Lower lobe of right lung (tissue), 2 donors: ENCODE measurements around the gene LPP. TPM values are rescaled to one million over a fixed set of nuclear protein-coding genes. Genes with fewer than 3 reads are reported as not detected.

Source experiments
- ATAC-seq, 2 donors: fragments of 200-7000 bp; cut with Tn5 transposase; one replicate each; pipeline ENCODE4 v1.9.1; 2020 to 2022; ENCODE audit warnings: mild to moderate bottlenecking in 2 of 2, moderate library complexity in 2 of 2
- DNase-seq: peaks from one replicate; pipeline ENCODE4 v3.0.0-alpha.2; 2020
- H3K27ac ChIP-seq: fragments of 200-600 bp; one replicate; pipeline ENCODE4 v1.8.0; 2022
- H3K27me3 ChIP-seq: fragments of 200-600 bp; one replicate; pipeline ENCODE4 v1.8.0; 2022; ENCODE audit warnings: low read depth
- H3K36me3 ChIP-seq: fragments of 200-600 bp; one replicate; pipeline ENCODE4 v1.8.0; 2022; ENCODE audit warnings: mild to moderate bottlenecking
- H3K4me1 ChIP-seq: fragments of 200-600 bp; one replicate; pipeline ENCODE4 v1.8.0; 2022
- H3K4me3 ChIP-seq: fragments of 200-600 bp; one replicate; pipeline ENCODE4 v1.8.0; 2022; ENCODE audit warnings: mild to moderate bottlenecking
- H3K9me3 ChIP-seq: fragments of 200-600 bp; one replicate; pipeline ENCODE4 v1.8.0; 2022
- intact Hi-C: fragments of 100-400 bp; cut with DNase I; formaldehyde crosslinking; loops from one replicate; pipeline ENCODE4 v1.11.0; 2022
- total RNA-seq: library from RNA; stranded (reverse); fragmentation: NEBNext Ultra II Directional; extraction: Animal tissue kit (Norgen Biotek cat#: 25700); gene quantifications from one replicate; pipeline ENCODE4 v1.2.1, GENCODE V29; 2021
- TF ChIP-seq, protein P1 (sequence below): fragments of 200-600 bp; IDR thresholded peaks from one replicate; pipeline ENCODE4 v1.8.0; 2022; ENCODE audit warnings: antibody characterized with exemption, mild to moderate bottlenecking
- donor health status: DM: no; HTN: yes; CAD: no; lungs with severe emphysema.

LPP gene
- total RNA-seq, 1 donor from 2014 or later, result 180 TPM

DNA sequence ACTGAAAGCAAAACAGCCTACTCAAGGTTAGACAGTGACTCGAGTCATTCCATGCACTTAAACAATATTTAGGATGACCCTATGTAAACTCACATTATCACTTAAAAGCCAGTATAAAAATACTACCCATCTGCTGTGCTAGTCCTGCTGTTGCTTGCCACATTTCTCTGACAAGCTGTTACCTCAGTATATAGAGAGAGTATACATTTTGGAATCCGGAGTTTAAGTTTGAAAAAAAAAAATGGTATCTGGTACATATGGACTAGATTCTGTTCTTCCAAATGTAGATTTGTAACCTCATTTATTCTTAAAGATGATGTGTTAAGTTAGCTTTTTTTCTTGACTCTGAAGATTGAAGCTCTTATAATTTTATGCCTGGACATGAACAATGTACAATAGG is 514.0 kb downstream of the LPP start:
- no peaks in the 10 kb centered on the region for H3K36me3 ChIP-seq
- TF ChIP-seq, protein P1, sequence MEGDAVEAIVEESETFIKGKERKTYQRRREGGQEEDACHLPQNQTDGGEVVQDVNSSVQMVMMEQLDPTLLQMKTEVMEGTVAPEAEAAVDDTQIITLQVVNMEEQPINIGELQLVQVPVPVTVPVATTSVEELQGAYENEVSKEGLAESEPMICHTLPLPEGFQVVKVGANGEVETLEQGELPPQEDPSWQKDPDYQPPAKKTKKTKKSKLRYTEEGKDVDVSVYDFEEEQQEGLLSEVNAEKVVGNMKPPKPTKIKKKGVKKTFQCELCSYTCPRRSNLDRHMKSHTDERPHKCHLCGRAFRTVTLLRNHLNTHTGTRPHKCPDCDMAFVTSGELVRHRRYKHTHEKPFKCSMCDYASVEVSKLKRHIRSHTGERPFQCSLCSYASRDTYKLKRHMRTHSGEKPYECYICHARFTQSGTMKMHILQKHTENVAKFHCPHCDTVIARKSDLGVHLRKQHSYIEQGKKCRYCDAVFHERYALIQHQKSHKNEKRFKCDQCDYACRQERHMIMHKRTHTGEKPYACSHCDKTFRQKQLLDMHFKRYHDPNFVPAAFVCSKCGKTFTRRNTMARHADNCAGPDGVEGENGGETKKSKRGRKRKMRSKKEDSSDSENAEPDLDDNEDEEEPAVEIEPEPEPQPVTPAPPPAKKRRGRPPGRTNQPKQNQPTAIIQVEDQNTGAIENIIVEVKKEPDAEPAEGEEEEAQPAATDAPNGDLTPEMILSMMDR, result no peak
- no peak for ATAC-seq

DNA sequence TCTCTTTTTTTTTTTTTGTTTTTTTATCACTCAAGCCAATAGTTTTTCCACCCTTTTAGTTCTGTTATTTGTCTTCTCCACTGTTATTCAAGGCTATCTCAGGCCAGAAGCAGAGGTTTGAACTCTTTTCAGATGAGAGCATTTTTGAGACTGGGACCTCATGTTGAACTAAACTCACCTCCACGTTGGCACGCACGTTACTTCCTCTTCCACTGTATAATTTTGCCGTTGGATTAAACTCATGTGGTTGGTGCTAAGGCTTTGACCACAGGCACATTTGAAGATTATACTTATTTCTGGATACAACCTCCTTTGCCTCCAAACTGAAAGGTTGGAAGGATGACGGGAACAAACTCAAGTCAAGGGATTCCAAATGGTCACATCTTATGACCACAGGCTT is 516.5 kb downstream of the LPP start:
- Histone ChIP-seq H3K4me3 (no peak overlapping the region), H3K9me3 (no peaks in the 10 kb centered on the region), H3K27ac (no peak overlapping the region), H3K27me3 (no peaks in the 10 kb centered on the region), H3K36me3 (no peaks in the 10 kb centered on the region), H3K4me1 (peaks cover 11% of the 10 kb centered on the region)
- TF ChIP-seq, protein P1, result no peak
- DNase-seq (no peak), ATAC-seq (no peak)
- intact Hi-C loops, result no loop called here

More for the DNA sequence above, 514.0 kb downstream of the LPP start:
- no peak for DNase-seq
- intact Hi-C loops, result no loop called here
- H3K27ac ChIP-seq, result no peak overlapping the region
- H3K9me3 ChIP-seq, result no peaks in the 10 kb centered on the region
- H3K27me3 ChIP-seq, result no peaks in the 10 kb centered on the region
- H3K4me1 ChIP-seq, result peaks cover 11% of the 10 kb centered on the region
- H3K4me3 ChIP-seq, result no peak overlapping the region

DNA sequence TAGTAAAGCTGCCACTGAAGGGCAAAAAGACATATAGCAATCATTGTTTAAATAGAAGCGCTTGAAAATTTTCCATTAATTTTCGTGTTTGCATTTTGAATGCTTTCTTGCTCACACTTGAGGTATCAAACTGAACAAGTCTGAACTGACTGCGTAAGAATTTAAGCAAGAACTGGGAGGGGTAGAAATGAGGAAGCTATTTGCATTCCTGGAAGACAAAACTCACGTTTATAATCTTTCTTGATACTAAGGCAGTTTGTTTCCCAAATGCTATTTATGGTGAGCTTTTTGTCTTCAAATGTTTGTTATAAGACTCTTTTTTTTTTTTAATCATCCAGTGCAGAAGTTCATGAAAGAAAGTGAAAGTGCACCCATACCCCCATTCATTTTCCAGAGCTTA is 518.0 kb downstream of the LPP start:
- Histone ChIP-seq H3K36me3 (no peaks in the 10 kb centered on the region), H3K4me1 (peaks cover 11% of the 10 kb centered on the region), H3K9me3 (no peaks in the 10 kb centered on the region), H3K27me3 (no peaks in the 10 kb centered on the region), H3K27ac (no peak overlapping the region), H3K4me3 (peak overlapping the region; percentile 4)
- TF ChIP-seq, protein P1, result no peak
- ATAC-seq, result peak in 1 of 2 donors; percentile 48
- intact Hi-C loops, result no loop called here
- no peak for DNase-seq

DNA sequence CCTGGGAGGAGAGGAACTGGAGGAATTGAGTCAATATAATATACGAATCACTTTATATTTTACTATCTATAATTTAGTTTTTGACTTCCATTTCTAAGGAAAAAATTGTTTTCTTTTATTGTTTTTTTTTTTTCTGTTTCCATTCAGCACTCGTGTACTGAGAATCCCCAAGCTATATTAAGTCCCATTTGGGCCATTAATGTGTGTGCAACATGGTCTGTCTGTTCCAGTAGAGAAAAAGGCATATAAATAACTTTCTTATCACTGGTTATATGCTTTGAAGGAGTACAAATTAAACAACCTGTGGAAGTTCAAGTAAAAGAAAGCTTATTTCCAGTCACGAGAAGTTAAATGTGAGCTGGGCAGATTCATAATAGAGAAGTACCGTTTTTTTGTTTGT is 518.9 kb downstream of the LPP start:
- no peak overlapping the region for H3K27ac ChIP-seq
- H3K36me3 ChIP-seq, result no peaks in the 10 kb centered on the region
- no peak overlapping the region for H3K4me3 ChIP-seq
- DNase-seq (no peak), ATAC-seq (no peak)
- no peaks in the 10 kb centered on the region for H3K27me3 ChIP-seq
- no peaks in the 10 kb centered on the region for H3K9me3 ChIP-seq
- intact Hi-C loops, result no loop called here
- TF ChIP-seq, protein P1, result no peak
- peaks cover 11% of the 10 kb centered on the region for H3K4me1 ChIP-seq

DNA sequence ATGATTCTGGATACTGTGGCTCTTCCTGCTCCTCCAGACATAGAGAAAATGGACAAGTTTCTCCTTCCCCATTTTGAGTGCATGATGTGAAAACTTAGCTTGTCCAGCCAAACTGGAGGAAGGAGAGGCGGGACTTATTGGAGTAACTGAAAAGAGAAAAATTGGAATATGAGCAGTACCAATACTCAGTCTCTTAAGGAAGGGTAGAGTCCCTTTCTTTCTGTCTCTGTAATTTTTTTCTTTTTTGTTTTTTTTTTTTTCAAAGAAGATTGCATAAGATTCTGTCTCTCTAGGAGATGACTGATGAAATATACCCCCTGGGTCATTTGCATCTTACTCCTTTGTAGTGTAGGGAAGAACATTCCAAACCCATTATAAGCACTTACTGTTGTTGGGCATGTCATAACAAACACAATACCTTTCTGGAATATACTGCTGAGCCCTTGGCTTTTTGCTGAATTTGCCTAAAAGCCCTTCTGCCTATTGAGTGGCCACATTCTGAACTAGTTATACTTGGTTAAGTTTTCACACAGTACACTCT is 519.8 kb downstream of the LPP start:
- intact Hi-C loops, result no loop called here
- H3K27ac ChIP-seq, result no peak overlapping the region
- H3K4me3 ChIP-seq, result no peak overlapping the region
- H3K36me3 ChIP-seq, result no peaks in the 10 kb centered on the region
- DNase-seq (no peak), ATAC-seq (peak; percentile 64 to 76)
- H3K4me1 ChIP-seq, result peaks cover 11% of the 10 kb centered on the region
- TF ChIP-seq, protein P1, result no peak
- H3K9me3 ChIP-seq, result no peaks in the 10 kb centered on the region
- H3K27me3 ChIP-seq, result no peaks in the 10 kb centered on the region
